OCI-LY1 (cell line): ENCODE data around the gene CIZ1.

Source experiments
- H2AFZ ChIP-seq: fragments of 200-600 bp; sonication (generic), shearing (Covaris generic); 2 replicates; pipeline ENCODE4 v1.6.0; 2014; ENCODE audit warnings: antibody characterized with exemption, mild to moderate bottlenecking, low read length
- H3F3A ChIP-seq: fragments of 200-600 bp; sonication (generic), shearing (Covaris generic); 2 replicates; pipeline ENCODE4 v1.6.0; 2014; ENCODE audit warnings: mild to moderate bottlenecking, antibody characterized with exemption, low read length, moderate library complexity; ENCODE audit not compliant: insufficient read depth
- H3K27ac ChIP-seq: fragments of 200-600 bp; sonication (generic); 2 replicates; pipeline ENCODE4 v1.5.1; 2014; ENCODE audit warnings: low read length, mixed run types, mild to moderate bottlenecking, low read depth; ENCODE audit not compliant: poor library complexity, severe bottlenecking
- H3K27me3 ChIP-seq: fragments of 200-600 bp; sonication (generic); 2 replicates; pipeline ENCODE4 v1.6.0; 2014; ENCODE audit warnings: antibody characterized with exemption, mild to moderate bottlenecking, low read length, moderate library complexity; ENCODE audit not compliant: insufficient read depth
- H3K36me3 ChIP-seq: fragments of 200-600 bp; sonication (generic); 2 replicates; pipeline ENCODE4 v1.6.1; 2014; ENCODE audit warnings: mild to moderate bottlenecking, antibody characterized with exemption, low read length, moderate library complexity, mixed read lengths; ENCODE audit not compliant: insufficient read depth
- H3K4me1 ChIP-seq: fragments of 200-600 bp; sonication (generic); 2 replicates; pipeline ENCODE4 v1.5.1; 2014; ENCODE audit warnings: mild to moderate bottlenecking, low read length, moderate library complexity; ENCODE audit not compliant: insufficient read depth, severe bottlenecking
- H3K4me2 ChIP-seq: fragments of 200-600 bp; sonication (generic), shearing (Covaris generic); 2 replicates; pipeline ENCODE4 v1.6.1; 2014; ENCODE audit warnings: low read length
- H3K4me3 ChIP-seq: fragments of 200-600 bp; sonication (generic); 2 replicates; pipeline ENCODE4 v1.5.1; 2014; ENCODE audit warnings: low read length, low read depth, mild to moderate bottlenecking, mixed read lengths; ENCODE audit not compliant: poor library complexity, severe bottlenecking
- H3K79me2 ChIP-seq: fragments of 200-600 bp; shearing (Covaris generic); 2 replicates; pipeline ENCODE4 v1.6.1; 2016; ENCODE audit warnings: mixed run types, low read length, mixed read lengths; ENCODE audit not compliant: insufficient read depth
- H3K9ac ChIP-seq: fragments of 200-600 bp; sonication (generic), shearing (Covaris generic); 2 replicates; pipeline ENCODE4 v1.6.1; 2014; ENCODE audit warnings: mild to moderate bottlenecking, low read length, mixed read lengths
- H3K9me2 ChIP-seq: fragments of 200-600 bp; sonication (generic), shearing (Covaris generic); 2 replicates; pipeline ENCODE4 v1.6.1; 2014; ENCODE audit warnings: low read depth, mild to moderate bottlenecking, low read length, mixed read lengths
- H3K9me3 ChIP-seq: fragments of 200-600 bp; shearing (Covaris generic); 2 replicates; pipeline ENCODE4 v1.6.1; 2014; ENCODE audit warnings: low read length, mixed read lengths
- H4K20me1 ChIP-seq: fragments of 200-600 bp; sonication (generic), shearing (Covaris generic); 2 replicates; pipeline ENCODE4 v1.6.0; 2016; ENCODE audit warnings: mild to moderate bottlenecking, low read length; ENCODE audit not compliant: insufficient read depth
- EZH2 ChIP-seq: fragments of 200-600 bp; sonication (generic), shearing (Covaris generic); IDR thresholded peaks from 2 replicates; pipeline ENCODE4 v1.8.0; 2017; ENCODE audit warnings: borderline replicate concordance, mixed run types, mild to moderate bottlenecking, antibody characterized with exemption, low read length, moderate library complexity, mixed read lengths
- TF ChIP-seq, protein P1 (sequence below): fragments of 200-600 bp; sonication (generic), shearing (Covaris generic); IDR thresholded peaks from 2 replicates; pipeline ENCODE4 v1.5.1; 2017; ENCODE audit warnings: mild to moderate bottlenecking, antibody characterized with exemption, low read length, moderate library complexity, mixed read lengths

CIZ1 gene

DNA sequence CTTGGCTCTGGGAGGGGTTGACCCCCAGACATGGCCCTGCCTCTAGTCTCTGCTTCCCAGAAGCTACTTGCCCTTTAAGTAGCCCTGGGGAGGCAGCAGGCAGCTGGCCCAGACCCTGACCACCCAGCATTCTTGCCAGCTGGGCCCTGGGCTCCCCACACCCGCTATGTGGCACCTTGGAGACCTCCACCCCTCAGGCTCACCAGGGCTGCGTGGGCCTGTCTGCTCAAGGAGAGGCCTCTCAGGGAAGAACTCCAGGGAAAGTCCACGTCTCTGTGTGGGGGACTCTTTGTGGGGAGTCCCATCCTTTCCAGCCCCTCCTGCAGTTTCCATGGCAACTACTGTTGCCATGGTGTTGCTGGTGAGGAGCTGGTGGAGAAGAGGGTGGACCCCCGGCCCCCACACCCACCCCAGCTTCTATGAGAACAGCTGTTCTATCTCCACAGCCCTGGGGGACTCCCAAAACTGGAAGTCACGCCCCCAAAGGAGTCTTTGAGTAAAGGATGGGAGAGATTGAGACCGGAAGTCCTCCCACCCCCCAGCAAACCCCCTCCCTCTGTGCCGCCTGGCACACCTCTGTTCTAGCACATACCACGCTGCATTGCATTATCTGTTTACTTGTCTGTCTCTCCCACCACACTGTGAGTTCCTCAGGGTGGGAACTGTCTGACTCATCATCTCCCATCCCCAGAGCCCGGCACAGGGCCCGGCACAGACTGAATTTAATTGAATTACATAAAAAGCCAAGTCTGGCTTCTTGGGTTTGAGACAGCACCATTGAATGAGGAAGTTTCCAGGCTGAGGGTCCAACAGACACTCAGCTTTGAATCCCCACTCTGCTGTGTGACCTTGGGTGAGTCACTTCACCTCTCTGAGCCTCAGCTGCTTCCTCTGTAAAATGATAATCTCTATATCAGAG, 24.4 kb upstream of the CIZ1 start:
- Histone ChIP-seq H3K9me2 (no peaks in the 10 kb centered on the region), H3K36me3 (no peaks in the 10 kb centered on the region), H3K27me3 (peaks cover 12% of the 10 kb centered on the region; the same call in 1 of the 2 replicates), H3K4me3 (no peak overlapping the region), H3K9me3 (no peaks in the 10 kb centered on the region), H3K9ac (no peak overlapping the region), H3K27ac (no peak overlapping the region), H3F3A (no peaks in the 10 kb centered on the region), H3K4me2 (no peak overlapping the region), H3K4me1 (peaks cover 9% of the 10 kb centered on the region), H3K79me2 (no peaks in the 10 kb centered on the region), H4K20me1 (no peaks in the 10 kb centered on the region), H2AFZ (no peak overlapping the region)
- TF ChIP-seq EZH2: no peak
- TF ChIP-seq, protein P1, sequence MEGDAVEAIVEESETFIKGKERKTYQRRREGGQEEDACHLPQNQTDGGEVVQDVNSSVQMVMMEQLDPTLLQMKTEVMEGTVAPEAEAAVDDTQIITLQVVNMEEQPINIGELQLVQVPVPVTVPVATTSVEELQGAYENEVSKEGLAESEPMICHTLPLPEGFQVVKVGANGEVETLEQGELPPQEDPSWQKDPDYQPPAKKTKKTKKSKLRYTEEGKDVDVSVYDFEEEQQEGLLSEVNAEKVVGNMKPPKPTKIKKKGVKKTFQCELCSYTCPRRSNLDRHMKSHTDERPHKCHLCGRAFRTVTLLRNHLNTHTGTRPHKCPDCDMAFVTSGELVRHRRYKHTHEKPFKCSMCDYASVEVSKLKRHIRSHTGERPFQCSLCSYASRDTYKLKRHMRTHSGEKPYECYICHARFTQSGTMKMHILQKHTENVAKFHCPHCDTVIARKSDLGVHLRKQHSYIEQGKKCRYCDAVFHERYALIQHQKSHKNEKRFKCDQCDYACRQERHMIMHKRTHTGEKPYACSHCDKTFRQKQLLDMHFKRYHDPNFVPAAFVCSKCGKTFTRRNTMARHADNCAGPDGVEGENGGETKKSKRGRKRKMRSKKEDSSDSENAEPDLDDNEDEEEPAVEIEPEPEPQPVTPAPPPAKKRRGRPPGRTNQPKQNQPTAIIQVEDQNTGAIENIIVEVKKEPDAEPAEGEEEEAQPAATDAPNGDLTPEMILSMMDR: no peak

DNA sequence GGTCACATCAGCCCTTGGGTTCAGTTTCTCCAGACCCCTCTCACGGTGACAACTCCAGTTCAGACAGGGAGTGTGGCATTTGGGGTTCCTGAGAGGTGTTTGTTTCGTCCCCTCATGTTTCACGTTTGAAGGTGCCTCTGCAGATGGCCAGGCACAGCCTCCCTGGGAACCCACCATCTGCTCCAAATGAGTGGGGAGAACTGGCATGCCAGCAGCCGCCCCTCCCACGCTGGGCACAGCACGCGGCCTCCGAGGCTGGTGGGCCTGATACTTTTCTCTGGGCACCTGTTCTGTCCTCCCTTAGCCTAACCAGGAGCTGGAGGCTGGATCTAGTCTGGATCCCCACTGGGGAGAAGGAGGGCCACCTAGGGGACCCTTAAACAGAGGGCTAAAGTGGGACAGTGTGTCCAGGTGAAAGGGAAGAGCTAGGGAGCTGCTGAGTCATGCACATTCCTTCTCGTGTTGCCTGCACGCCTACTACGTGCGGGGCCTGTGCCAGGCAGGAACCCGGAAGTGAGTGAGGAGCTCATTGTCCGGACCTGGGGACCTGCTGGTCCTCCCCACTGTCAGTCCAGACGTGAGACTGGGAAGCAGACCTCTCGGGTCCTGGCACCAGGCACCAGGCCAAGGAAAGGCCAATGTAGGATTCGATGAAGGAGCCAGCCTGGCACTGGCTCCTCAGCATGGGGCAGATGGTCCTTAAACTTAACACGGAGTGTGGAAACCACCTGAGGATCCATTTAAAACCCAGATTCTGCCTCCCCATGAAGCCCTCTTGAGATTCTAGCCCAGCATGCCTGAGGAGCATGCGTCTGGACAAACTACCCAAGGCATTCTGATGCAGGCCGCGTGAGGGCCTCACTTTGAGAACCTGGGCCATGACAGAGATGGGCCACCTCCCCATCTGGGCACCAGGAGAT, 23.5 kb upstream of the CIZ1 start:
- no peaks in the 10 kb centered on the region for H3K9me3 ChIP-seq
- no peak overlapping the region for H3K27ac ChIP-seq
- no peak overlapping the region for H2AFZ ChIP-seq
- no peaks in the 10 kb centered on the region for H3K79me2 ChIP-seq
- H3K36me3 ChIP-seq: no peaks in the 10 kb centered on the region
- TF ChIP-seq EZH2: no peak
- TF ChIP-seq, protein P1: no peak
- no peaks in the 10 kb centered on the region for H3F3A ChIP-seq
- no peak overlapping the region for H3K9ac ChIP-seq
- peaks cover 9% of the 10 kb centered on the region for H3K4me1 ChIP-seq
- H3K4me2 ChIP-seq: no peak overlapping the region
- H3K4me3 ChIP-seq: no peak overlapping the region
- peaks cover 12% of the 10 kb centered on the region; the same call in 1 of the 2 replicates for H3K27me3 ChIP-seq
- no peaks in the 10 kb centered on the region for H4K20me1 ChIP-seq
- H3K9me2 ChIP-seq: no peaks in the 10 kb centered on the region

DNA sequence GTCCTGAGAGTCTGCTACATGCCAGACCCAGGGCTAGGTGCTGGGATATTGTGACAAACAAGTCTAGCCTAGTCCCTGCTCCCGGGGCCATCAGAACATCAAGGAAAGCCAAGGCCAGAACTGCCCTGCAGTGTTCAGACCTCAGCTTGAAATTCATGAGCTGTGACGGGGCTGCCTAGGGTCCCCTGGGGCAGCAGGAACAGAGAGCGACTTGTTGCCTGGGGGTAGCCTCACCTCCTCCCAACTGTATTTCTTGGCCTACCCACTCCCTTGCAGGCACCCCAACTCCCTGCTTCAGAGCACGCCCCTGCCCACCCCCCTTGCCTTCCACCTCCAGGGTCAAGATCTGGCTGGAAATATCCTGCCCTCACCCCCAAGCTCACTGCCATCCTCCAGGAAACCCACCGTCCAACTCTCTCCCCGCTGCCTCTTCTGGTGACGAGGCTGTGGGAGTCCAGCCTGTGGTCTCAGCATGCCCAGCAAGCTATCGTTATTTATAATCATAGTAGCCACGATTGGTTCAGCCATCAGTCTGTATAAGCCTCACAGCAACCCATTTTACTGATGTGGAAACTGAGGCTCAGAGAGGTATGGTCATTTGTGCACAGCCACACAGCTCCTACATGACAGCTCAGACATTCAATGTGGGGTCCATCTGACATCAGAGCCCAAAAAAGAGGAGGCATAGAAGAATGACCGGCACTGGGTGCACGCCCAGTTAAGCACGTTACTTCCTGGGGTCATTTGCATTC, 22.6 kb upstream of the CIZ1 start:
- Histone ChIP-seq H3K4me3 (no peak overlapping the region), H3K36me3 (no peaks in the 10 kb centered on the region), H3F3A (no peaks in the 10 kb centered on the region), H3K4me1 (peaks cover 7% of the 10 kb centered on the region), H3K27ac (no peak overlapping the region), H3K27me3 (peaks cover 19% of the 10 kb centered on the region; the same call in 1 of the 2 replicates), H3K4me2 (no peak overlapping the region), H2AFZ (no peak overlapping the region), H3K79me2 (no peaks in the 10 kb centered on the region), H4K20me1 (no peaks in the 10 kb centered on the region), H3K9me3 (no peaks in the 10 kb centered on the region), H3K9me2 (no peaks in the 10 kb centered on the region), H3K9ac (no peak overlapping the region)
- TF ChIP-seq EZH2: no peak
- TF ChIP-seq, protein P1: no peak
